Measurements from ENCODE around the gene SAT2. TPM values are rescaled to one million over a fixed set of nuclear protein-coding genes. Genes with fewer than 3 reads are reported as not detected.

Gene SAT2
- total and polyA plus RNA-seq, 12 donors, result 45.7 to 164 (median 69.0) TPM

DNA sequence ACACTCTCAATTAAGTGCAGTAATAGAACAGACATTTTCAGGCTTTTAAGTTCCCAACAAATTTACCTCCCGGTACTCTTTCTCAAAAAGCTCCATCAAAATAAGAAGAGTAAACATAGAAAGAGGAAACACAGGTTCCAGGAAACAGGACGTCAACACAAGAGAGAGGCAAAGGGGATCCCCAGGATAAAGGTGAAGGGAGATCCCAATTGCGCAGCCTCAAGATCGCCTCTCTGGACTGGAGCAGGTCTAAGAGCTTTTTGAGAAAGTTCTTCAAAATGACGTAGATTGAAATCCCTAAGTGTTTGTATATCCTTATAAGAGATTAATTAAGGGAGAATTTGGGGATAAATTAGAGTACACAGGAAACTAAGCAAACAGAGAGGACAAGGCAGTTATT is 9.0 kb downstream of the SAT2 start:
- no peaks in the 10 kb centered on the region for H3K27me3 ChIP-seq
- WGBS, 2 donors, result 74 to 77% methylated on average over 5 of the region's 5 CpGs
- intact Hi-C loops (cut with DNase I), result no loop called here
- TF ChIP-seq, protein P1, sequence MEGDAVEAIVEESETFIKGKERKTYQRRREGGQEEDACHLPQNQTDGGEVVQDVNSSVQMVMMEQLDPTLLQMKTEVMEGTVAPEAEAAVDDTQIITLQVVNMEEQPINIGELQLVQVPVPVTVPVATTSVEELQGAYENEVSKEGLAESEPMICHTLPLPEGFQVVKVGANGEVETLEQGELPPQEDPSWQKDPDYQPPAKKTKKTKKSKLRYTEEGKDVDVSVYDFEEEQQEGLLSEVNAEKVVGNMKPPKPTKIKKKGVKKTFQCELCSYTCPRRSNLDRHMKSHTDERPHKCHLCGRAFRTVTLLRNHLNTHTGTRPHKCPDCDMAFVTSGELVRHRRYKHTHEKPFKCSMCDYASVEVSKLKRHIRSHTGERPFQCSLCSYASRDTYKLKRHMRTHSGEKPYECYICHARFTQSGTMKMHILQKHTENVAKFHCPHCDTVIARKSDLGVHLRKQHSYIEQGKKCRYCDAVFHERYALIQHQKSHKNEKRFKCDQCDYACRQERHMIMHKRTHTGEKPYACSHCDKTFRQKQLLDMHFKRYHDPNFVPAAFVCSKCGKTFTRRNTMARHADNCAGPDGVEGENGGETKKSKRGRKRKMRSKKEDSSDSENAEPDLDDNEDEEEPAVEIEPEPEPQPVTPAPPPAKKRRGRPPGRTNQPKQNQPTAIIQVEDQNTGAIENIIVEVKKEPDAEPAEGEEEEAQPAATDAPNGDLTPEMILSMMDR (IDR thresholded peaks at IDR 0.05), result no peak
- no peaks in the 10 kb centered on the region for H3K36me3 ChIP-seq
- peaks cover 0 to 12% (median 5%) of the 10 kb centered on the region in 9 donors for H3K4me1 ChIP-seq
- no peak overlapping the region for H3K27ac ChIP-seq
- H3K9me3 ChIP-seq, result no peaks in the 10 kb centered on the region
- no peak for DNase-seq
- ATAC-seq, result no peak
- H3K4me3 ChIP-seq, result no peak overlapping the region

DNA sequence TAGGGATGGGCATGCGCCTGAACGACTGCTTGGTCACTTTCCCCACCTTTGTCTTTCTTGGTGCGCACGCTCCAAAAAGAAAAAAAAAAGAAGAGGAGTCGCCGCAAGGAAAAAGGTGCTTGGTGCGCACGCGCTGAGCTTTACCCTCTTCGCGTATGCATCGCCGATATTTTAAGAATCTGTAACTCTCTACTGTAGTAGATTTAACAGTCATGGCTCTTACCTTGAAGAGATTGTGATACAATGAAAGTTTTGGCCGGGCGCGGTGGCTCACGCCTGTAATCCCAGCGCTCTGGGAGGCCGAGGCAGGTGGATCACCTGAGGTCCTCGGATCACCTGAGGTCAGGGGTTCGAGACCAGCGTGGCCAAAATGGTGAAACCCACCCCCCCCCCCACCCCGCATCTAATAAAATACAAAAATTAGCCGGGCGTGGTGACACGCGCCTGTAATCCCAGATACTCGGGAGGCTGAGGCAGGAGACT is 12.3 kb downstream of the SAT2 start:
- intact Hi-C loops (cut with DNase I), result loop anchor here in 1 of 10 donors (2.0 kb wide), 1 partner anchor 71 kb away; the partner anchor contains the start of gene TP53
- DNase-seq (no peak), ATAC-seq (no peak)
- TF ChIP-seq, protein P1 (IDR thresholded peaks at IDR 0.05), result no peak
- Histone ChIP-seq H3K27ac (peak overlapping the region in 9 of 10 donors; percentile 79 to 98 (median 88)), H3K36me3 (peaks cover 0 to 14% (median 5%) of the 10 kb centered on the region in 9 donors), H3K27me3 (no peaks in the 10 kb centered on the region), H3K4me1 (peaks cover 2 to 45% (median 34%) of the 10 kb centered on the region in 9 donors), H3K4me3 (peak overlapping the region in 9 of 10 donors; percentile 24 to 93 (median 57)), H3K9me3 (no peaks in the 10 kb centered on the region)
- 6 to 9% methylated on average over 28 of the region's 28 CpGs for WGBS, 2 donors

DNA sequence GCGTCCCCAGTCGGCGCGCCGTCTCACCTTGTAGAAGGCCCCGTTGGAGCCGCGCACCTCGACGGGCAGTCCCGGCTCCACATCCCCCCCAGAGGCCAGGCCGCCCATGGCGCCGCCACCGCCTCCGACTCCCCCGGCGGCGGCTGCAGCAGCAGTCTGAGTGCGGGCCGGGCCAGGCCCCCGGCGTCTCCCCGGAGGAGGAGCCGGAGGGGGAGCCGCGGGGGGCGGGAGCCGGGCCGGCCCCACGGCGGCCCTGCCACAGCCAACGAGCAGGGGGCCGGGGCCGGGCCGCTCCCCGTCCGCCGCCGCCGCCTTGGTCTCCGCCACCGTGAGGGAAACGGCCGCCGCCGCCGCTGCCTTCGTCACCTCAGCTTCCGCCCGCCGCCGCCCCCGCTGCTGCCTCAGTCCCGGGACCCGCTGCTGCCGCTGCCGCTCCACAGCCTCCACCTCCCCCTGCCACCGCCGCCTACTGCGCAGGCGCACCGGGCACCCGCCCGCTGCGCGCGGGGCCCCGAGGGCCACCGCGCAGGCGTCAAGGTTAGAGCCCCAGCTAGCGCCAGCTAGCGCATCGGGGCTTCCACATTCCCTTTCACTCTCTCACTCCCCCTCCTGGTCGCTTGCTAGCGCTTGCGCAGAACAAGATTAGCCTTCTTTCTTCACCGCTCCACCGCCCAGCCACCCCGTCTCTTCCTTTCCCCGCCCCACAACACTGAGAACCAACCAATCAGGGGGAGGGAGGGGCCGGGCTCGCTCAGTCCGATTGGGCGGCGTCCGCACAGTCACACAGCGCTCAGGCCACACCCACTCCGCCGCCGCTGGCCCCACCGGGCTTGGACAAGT is 13.0 kb downstream of the SAT2 start, which contains the start of gene FXR2:
Gene FXR2, minus strand, starts transcription at position 473 of the 840 bp plus-strand sequence. Its CDS starts 365 bp downstream, at position 108.
- intact Hi-C loops (cut with DNase I), result loop anchor here in 2 of 10 donors (2.0 to 5.0 kb wide), 2 partner anchors 72 to 73 kb away; partner anchors contain the start of genes TP53 (in 2 of the 2) and WRAP53 (in 1 of the 2)
- Histone ChIP-seq H3K27me3 (no peaks in the 10 kb centered on the region), H3K9me3 (no peaks in the 10 kb centered on the region), H3K27ac (peak within 1 kb of the TSS; percentile 76 to 98 (median 92)), H3K36me3 (peaks cover 0 to 17% (median 5%) of the 10 kb centered on the region in 9 donors), H3K4me1 (peaks cover 2 to 52% (median 34%) of the 10 kb centered on the region in 9 donors), H3K4me3 (peak within 1 kb of the TSS; percentile 45 to 96 (median 88))
- DNase-seq (peak; percentile 99 to 100), ATAC-seq (peak; percentile 97 to 99 (median 99))
- TF ChIP-seq, protein P1 (IDR thresholded peaks at IDR 0.05), result peak in 8 of 9 donors; percentile 58 to 84 (median 72)
- WGBS, 2 donors, result 1% methylated on average over 73 to 92 of the region's 93 CpGs

DNA sequence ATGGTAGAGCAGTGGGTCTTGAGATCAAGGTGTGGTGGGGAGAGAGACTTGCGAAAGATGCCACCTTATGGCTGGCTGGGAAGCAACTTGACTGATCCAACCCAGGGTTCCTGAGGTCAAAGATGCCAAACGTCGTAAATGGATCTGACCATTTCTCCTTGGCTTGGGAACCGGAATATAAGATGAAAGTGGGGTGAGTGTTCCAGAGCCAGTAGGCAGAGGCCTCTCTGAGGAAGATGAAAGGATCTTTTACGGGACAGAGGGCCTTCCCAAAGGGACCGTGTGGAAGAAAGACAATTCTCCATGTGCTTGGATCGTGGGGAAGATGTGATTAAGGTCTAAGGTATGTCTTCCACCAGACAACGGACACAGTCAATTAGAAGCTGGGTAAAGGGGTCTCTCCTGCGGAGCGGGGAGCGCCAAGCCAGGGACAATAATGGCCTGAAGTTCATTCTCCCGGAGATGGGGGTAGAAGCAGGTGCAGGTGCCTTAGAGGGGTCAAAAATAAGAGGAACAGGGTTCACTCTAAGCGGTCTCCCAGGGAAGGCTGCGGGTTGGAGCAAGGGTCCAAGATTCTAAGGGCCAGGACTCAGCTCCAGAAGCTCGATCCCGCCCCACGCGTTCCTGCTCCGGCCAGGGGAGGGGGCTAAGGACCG is 13.7 kb downstream of the SAT2 start:
- ATAC-seq (no peak), DNase-seq (no peak)
- H3K27ac ChIP-seq, result peak overlapping the region; percentile 76 to 98 (median 92)
- TF ChIP-seq, protein P1 (IDR thresholded peaks at IDR 0.05), result peak in 1 of 9 donors; percentile 18
- H3K36me3 ChIP-seq, result peaks cover 0 to 23% (median 5%) of the 10 kb centered on the region in 9 donors
- 6% methylated on average over 19 to 20 of the region's 20 CpGs for WGBS, 2 donors
- H3K4me1 ChIP-seq, result peaks cover 5 to 59% (median 34%) of the 10 kb centered on the region in 9 donors
- intact Hi-C loops (cut with DNase I), result loop anchor here in 2 of 10 donors (2.0 to 5.0 kb wide), 2 partner anchors 73 kb away; partner anchors contain the start of genes TP53 (in 2 of the 2) and WRAP53 (in 1 of the 2)
- peak overlapping the region; percentile 45 to 96 (median 88) for H3K4me3 ChIP-seq
- no peaks in the 10 kb centered on the region for H3K9me3 ChIP-seq
- H3K27me3 ChIP-seq, result no peaks in the 10 kb centered on the region

All from heart right ventricle (tissue), 16 donors.